HuH-7.5 (cell line): ENCODE data around the gene NR2E1.

Experiments
- DNase-seq: peaks from one replicate; pipeline ENCODE4 v3.0.0; 2011; ENCODE audit warnings: low spot score

NR2E1 gene

GRCh38 chr6:108156180-108156937 lies 9.5 kb upstream of the NR2E1 start:
- no peak for DNase-seq

DNA sequence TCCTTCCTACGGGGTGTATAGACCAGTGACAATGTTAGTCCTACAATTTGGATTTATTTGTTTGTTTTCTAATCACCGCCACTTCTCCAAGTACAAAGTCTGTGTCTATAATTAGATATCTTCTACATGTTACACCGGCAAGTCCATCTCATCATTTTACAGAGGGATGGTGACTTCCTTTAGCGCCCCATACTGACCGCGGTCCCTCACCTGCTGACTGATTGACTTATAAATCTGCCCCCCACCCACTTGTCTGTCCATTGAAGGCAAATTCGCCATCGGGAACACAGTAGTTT lies 8.9 kb upstream of the NR2E1 start:
- no peak for DNase-seq

DNA sequence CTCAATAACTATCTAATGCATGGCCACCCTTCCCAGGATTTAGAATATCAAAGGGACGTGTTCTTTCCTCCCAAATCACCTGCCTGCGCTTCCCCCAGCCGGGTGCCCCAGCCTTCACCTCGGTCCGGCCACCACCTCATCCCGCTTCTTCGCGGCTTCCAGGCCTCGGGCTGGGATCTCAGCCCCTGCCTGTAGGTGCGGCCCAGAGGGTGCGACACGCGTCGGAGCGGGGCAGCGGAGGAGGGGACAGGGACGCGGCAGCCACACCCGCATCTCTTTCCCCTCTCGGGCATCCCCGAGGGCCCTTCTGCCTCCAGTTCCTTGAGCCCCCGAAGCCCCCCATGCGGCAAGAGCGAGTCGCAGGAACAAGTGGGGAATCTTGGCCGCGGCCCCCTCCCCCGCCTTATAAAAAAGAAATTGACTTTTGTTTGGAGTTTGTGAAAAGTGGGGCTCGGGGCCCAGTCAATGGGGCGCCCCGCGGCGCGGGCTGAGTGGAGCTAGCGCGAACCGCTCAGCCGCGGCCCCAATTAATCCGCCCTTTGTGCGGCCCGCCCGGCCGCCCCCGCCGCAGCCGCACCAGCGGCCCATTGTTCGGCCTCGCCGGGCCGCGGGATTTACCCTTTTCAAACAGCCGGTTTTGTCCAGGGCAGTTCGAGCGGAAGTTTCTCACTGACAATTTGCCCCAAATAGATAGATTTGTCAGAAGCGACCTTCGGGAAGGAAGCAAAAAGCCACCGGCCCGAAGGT lies 8.4 kb upstream of the NR2E1 start:
- DNase-seq = no peak

DNA sequence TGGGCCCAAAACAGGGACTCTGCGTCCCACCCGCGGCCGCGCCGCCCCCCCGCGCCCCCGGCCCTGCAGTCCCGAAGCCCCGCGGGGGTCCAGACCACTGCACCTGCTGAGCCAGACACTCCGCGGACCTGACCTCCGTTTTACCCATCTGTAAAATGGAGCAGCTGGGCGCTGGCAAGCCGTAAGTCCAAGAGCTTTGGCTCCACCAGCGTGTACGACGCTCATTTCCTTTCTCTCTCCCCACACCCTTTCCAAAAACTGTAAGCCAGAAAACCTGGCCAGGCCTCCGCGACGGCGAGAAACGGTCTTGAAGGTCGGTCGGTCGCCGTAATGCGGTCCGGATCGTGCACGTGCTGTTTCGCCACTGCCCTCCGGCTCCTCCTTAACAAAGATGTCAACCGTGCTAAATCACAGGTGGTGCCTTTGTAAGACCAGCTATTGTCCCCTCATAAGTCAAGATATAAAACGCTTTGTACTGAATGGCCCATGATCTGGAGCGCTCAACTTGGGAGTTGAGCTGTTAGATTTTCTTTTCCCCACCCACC lies 7.8 kb upstream of the NR2E1 start:
- DNase-seq = no peak

- no peak for DNase-seq
Measured at GRCh38 chr6:108159981-108160380, 5.8 kb upstream of the NR2E1 start.

GRCh38 chr6:108161724-108162282 lies 4.0 kb upstream of the NR2E1 start:
- no peak for DNase-seq

DNA sequence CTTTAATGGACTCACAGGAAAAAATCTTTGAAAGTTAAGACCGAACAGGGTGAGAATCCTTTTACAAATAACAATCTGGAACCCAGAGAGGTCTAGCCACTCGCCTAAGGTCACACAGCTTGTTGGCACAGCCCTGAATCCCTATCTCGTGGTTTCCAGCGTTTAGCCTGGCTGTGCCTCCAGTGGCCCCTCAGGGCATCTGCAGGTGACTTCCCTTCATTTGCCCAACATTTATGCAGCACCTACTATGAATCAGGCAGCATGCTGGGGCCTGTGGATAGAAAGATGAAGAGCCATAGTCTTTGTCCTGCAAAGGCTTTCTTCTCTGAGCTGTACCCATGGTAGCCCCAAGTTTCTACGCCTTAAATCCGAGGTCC lies 2.6 kb upstream of the NR2E1 start:
- no peak for DNase-seq

GRCh38 chr6:108163644-108164542 lies 1.9 kb upstream of the NR2E1 start:
- no peak for DNase-seq

GRCh38 chr6:108164543-108164814 lies 1.3 kb upstream of the NR2E1 start:
- DNase-seq = no peak

DNA sequence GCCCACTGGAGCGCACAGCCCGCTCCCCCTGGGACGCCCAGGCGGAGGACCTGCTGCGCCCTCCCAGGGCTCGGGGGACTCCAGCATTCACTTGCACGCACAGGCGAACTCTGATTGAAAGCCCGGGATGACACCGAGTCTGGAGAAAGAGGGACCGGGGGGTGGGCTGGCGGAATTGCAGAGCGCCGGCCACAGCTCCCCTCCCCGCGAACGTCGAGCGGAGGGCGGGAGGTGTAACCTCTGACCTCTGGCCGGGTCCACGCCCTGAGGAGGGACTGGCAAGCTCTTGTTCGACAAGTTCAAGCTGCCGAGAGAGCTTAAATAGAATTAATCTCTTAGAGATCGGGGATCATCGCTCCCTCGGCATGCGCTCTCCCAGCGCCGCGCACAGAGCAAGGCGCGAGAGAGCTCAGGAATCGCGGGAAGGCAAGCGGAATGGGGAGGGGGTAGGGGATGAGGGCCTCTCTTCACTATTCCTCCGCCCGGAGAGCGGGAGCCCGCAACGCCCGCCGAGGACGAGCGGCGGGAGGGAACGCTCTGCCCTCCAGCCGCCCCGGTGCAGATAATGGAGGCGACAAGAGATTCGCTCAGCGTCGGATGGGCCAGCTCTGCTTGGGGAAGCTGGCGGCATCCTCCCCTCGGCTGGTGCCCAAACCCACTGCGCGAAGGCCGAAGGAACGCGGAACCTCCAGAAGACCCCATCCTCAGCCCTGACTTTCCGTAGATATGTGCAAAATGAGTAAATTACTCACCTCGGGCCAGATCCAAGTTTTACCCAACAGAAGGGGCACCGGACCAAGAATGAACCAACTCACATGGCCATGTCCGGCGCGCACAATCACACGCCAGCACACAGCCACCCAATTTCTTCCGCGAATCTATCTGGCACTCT lies 761 bp upstream of the NR2E1 start:
- no peak for DNase-seq

DNA sequence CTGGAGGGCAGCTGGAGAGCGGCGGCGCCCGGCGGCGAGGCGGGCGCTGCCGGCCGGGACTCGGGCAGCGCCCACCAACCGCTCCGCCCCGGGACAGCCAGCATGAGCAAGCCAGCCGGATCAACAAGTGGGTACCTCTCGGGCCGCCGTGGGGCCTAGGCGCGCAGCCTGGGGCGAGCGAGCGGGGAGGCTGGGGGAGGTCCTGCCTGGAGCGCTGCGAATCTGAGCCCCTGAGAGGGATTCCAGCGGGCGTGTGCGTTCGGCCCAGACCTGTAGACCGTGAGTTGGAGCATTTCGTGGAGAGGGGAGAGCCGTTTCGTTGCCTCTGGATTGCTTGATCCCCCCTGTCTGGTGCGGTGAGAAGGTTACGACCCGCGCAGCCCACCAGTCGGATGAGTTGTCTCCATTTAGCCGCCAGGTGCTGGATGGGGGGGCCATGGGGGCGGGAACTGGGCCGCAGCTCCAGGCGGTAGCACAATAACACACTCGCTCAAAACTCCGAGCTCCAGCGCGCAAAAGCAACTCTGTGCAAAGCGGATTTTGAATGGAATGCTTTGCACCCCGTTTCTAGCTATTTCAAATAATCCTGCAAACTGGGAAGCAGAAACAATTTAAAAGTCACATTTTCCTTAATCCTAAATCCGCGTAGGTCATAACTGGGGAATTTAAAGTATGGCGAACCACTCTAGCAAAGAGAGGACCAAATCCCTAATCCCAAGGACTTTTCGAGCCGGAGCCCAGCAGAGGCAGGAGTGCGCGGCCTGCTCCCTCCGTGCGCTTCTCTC lies 1.0 kb downstream of the NR2E1 start:
- DNase-seq = no peak

DNA sequence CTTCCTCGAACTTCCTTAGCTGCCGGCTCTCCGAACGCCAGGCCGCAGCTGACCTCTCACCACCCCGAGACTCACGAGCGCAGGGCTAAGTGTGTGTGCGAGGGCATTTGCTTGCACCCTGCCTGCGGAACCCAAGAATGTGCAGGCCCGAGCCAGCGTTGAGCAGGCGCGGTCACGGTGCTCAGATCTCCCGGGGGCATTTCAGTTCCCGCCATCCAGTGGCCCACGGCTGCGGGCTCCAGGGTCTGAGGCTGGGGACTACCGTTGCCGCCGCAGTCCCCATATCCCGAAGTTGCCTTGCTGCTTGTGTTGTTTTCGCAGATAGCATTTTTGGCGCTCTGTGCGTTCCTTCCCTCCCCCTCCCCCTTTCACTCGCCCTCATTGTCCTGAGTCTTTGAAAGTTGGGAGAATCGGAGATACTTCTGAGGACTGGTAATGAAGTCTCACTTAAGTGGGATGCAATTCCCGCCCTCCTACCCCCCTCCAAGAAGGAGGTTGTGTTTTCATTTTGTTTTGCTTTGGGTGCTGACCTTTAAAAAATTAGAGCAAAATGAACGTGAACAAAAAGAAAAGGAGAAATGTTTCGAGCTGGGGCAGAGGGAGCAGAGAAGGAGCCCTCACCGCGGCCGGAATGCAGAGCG lies 1.7 kb downstream of the NR2E1 start:
- DNase-seq = no peak

DNA sequence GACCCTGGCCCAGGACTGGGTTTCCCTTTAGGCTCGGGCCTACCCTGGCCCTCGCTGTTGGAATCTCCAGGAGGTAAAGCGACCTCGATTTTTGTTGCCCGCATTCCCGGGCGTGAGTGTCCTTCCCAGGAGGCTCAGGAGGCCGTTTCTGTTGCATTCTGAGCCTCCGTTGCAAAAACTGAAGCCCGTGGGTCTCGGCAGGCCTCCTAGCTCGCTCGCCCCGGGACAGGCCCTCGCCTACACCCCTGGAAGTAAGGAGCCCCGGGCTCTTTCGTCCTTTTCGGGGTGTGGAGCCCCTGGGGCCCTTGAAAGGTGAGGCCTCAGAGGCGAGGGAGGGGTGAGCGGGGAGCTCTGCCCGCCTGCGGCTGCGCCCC lies 2.3 kb downstream of the NR2E1 start:
- no peak for DNase-seq

DNA sequence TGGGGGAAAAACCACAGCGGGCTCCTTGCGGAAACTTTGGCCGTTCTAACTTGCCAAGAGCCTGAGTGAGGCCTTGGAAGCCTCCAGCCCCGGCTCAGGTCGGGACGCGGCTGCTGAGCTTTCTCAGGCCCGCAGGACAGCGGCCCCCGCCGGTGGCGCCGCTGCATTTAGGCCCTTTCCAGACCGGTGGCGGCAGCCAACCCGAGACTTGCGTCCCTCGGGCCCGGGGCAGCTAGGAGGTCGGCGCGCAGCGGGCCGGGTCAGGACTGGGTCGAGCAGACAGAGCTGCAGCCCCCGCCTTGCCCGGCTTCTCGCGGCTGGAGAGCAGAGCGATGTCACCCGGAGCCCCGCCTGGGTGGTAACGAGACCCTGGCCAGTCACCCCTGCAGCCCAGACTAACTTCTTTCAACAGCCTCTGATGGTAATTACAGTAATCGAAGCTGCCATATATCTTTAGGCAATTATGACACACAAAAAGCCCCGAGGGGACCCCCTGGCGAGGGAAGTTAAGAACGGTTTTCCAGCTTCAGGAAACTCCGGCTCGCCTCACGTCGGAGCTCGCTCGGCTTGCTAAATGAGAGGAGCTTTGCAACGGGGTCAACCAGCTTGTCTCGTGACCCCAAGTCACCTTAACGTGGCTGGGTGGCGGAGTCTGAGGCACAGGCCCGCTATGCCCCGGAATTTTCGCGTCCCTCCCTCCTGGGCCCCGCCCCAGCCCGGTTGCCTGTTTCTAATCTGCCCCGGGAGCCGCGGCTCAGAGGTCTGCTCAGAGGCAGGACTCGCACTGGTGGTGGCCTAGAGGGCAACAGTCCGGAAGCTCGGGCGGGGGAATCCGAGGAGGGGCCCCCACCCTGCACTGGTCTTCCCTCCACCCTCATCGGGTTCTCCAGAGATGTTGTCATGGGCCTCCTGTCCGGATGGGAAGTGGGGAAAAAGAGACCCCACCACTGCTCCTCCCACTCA lies 3.0 kb downstream of the NR2E1 start:
- DNase-seq = peak; percentile 98

- no peak for DNase-seq
Measured at GRCh38 chr6:108169464-108170331, 3.9 kb downstream of the NR2E1 start.

DNA sequence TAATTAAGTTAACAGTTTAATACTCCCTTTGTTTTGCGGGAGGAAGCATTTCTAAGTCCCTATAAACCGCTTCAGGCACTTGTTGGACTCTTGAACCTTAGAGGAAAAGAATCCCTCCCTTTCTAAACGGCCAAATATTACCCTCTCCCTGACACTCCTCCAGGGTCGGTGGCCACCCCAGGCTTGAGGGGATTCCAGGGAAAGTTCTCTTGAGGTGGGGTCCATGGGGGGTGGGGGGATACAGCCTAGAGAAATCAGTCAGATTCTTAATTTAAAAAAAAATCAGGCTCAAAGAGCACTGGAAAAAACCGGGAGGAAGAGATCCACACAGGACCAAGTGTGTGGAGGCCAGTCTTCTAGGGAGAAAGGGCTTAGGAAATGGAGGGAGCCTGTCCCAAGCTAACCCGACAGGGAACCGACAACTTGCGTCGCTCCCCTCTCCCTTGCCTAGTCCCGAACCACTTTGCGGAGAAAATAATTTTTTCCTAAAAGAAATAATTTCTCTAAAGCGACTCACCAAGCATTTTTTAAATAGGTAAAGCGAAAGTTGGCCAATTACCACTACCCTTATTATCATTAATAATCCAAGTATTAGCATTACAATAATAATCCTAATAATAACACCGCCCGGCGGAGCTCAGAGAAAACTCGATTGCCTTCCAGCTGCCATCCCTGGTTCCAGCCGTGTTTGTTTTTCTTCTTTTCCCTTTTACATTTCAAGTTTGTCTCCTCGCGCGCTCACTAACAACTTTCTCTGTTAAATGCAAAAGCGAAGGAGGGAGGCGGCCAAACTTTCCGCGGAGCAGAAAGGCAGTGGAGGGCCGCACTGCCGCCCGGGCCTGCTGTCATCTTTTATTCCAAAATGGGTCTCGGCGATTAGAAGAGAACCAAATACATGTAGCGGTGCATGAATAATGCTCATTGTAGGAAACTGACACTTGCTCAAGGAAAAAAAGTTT lies 4.8 kb downstream of the NR2E1 start:
- DNase-seq = no peak
